GM13976 (cell line): ENCODE data around the gene ITPR2.
A peak's percentile ranks its signal among the peaks of the same experiment; 100 is the strongest.
"Not testable (repeated sequence)": the region's sequence is repeated elsewhere in the genome, so short reads cannot be mapped to it uniquely, and the experiment has no call there.

Source experiments
- DNase-seq: peaks from one replicate; pipeline ENCODE4 v3.0.0; 2012; ENCODE audit warnings: low spot score
- CTCF ChIP-seq: IDR thresholded peaks from 2 replicates; pipeline ENCODE4 v1.5.1; 2012; ENCODE audit warnings: borderline replicate concordance, mild to moderate bottlenecking; ENCODE audit not compliant: insufficient read depth; ENCODE audit errors: extremely low read depth, missing control alignments, control extremely low read depth
- in situ Hi-C: fragments of 300-500 bp; cut with MboI; formaldehyde crosslinking; loops from one replicate; pipeline ENCODE4 v1.12.0; 2022; ENCODE audit warnings: low sequenced_read_pairs, mixed read lengths, inconsistent platforms; ENCODE audit not compliant: unreplicated experiment

ITPR2 gene

GRCh38 chr12:26327975-26328644, 504.9 kb downstream of the ITPR2 start:
- DNase-seq, result no peak
- in situ Hi-C loops, result no loop called here
- TF ChIP-seq CTCF, result no peak

GRCh38 chr12:26323673-26324072, 509.3 kb downstream of the ITPR2 start:
- in situ Hi-C loops, result no loop called here
- TF ChIP-seq CTCF, result no peak
- DNase-seq, result no peak

- no peak for TF ChIP-seq CTCF
- no peak for DNase-seq
- in situ Hi-C loops, result no loop called here
Measured at GRCh38 chr12:26319511-26319910, 513.5 kb downstream of the ITPR2 start.

GRCh38 chr12:26318661-26319068, 514.3 kb downstream of the ITPR2 start:
- in situ Hi-C loops, result no loop called here
- DNase-seq, result peak; percentile 29

GRCh38 chr12:26317942-26318575, 514.9 kb downstream of the ITPR2 start:
- TF ChIP-seq CTCF, result no peak

More at GRCh38 chr12:26318661-26319068, 514.3 kb downstream of the ITPR2 start:
- no peak for TF ChIP-seq CTCF

GRCh38 chr12:26314103-26314502, 518.9 kb downstream of the ITPR2 start:
- DNase-seq, in situ Hi-C loops: not testable (repeated sequence)

More at GRCh38 chr12:26317942-26318575, 514.9 kb downstream of the ITPR2 start:
- DNase-seq, result no peak
- in situ Hi-C loops, result no loop called here

GRCh38 chr12:26310489-26310888, 522.5 kb downstream of the ITPR2 start:
- DNase-seq, in situ Hi-C loops: not testable (repeated sequence)
